GM23248 (cell line): ENCODE measurements around the gene TOP3B. TPM values are rescaled to one million over a fixed set of nuclear protein-coding genes. Genes with fewer than 3 reads are reported as not detected.

Experiments
- DNase-seq: peaks from one replicate; pipeline ENCODE4 v3.0.0-alpha.2; 2015
- H2AFZ ChIP-seq: fragments of 200-600 bp; sonication (generic); 2 replicates; pipeline ENCODE4 v1.6.1; 2016; ENCODE audit warnings: antibody characterized with exemption
- H3F3A ChIP-seq: fragments of 200-600 bp; sonication (generic); 2 replicates; pipeline ENCODE4 v1.6.1; 2016; ENCODE audit warnings: mild to moderate bottlenecking, antibody characterized with exemption, mixed run types; ENCODE audit not compliant: insufficient read depth
- H3K27ac ChIP-seq: fragments of 200-600 bp; sonication (generic); 2 replicates; pipeline ENCODE4 v1.5.1; 2016; ENCODE audit warnings: mild to moderate bottlenecking
- H3K27me3 ChIP-seq: fragments of 200-600 bp; sonication (generic); replicated peaks from 2 replicates; pipeline ENCODE4 v1.6.1; 2016; ENCODE audit warnings: mild to moderate bottlenecking; ENCODE audit not compliant: insufficient read depth
- H3K36me3 ChIP-seq: fragments of 200-600 bp; sonication (generic); 2 replicates; pipeline ENCODE4 v1.6.1; 2016; ENCODE audit warnings: low read depth, mild to moderate bottlenecking
- H3K4me1 ChIP-seq: fragments of 200-600 bp; sonication (generic); 2 replicates; pipeline ENCODE4 v1.6.1; 2016; ENCODE audit warnings: mild to moderate bottlenecking; ENCODE audit not compliant: insufficient read depth
- H3K4me2 ChIP-seq: fragments of 200-600 bp; sonication (generic); one replicate; pipeline ENCODE4 v1.6.1; 2016; ENCODE audit warnings: mild to moderate bottlenecking; ENCODE audit not compliant: unreplicated experiment
- H3K4me3 ChIP-seq: fragments of 200-600 bp; sonication (generic); 2 replicates; pipeline ENCODE4 v1.5.1; 2016; ENCODE audit warnings: mild to moderate bottlenecking
- H3K79me2 ChIP-seq: fragments of 200-600 bp; sonication (generic); 2 replicates; pipeline ENCODE4 v1.6.1; 2016; ENCODE audit warnings: mild to moderate bottlenecking; ENCODE audit not compliant: insufficient read depth
- H3K9ac ChIP-seq: fragments of 200-600 bp; sonication (generic); 2 replicates; pipeline ENCODE4 v1.6.1; 2016; ENCODE audit warnings: mild to moderate bottlenecking
- H3K9me2 ChIP-seq: fragments of 200-600 bp; sonication (generic); 2 replicates; pipeline ENCODE4 v1.6.1; 2016; ENCODE audit warnings: mixed run types, mild to moderate bottlenecking, moderate library complexity; ENCODE audit not compliant: insufficient read depth
- H3K9me3 ChIP-seq: fragments of 200-600 bp; sonication (generic); one replicate; pipeline ENCODE4 v1.6.1; 2017; ENCODE audit warnings: low read depth
- H4K20me1 ChIP-seq: fragments of 200-600 bp; sonication (generic); 2 replicates; pipeline ENCODE4 v1.6.0; 2016; ENCODE audit not compliant: insufficient read depth
- EZH2 ChIP-seq: fragments of 200-600 bp; sonication (generic); IDR thresholded peaks from 2 replicates; pipeline ENCODE4 v1.6.1; 2018; ENCODE audit warnings: antibody characterized with exemption, mild to moderate bottlenecking; ENCODE audit not compliant: insufficient read depth, poor library complexity, severe bottlenecking
- EZH2phosphoT487 ChIP-seq: fragments of 200-600 bp; sonication (generic); IDR thresholded peaks from 2 replicates; pipeline ENCODE4 v1.6.1; 2018; ENCODE audit warnings: antibody characterized with exemption, moderate library complexity, mild to moderate bottlenecking, low read depth; ENCODE audit not compliant: insufficient read depth
- WGBS, 2 experiments: methylation state at CpG; one replicate each; pipeline ENCODE4 v1.1.6; 2015 to 2017; ENCODE audit warnings: low lambda C conversion rate in 2 of 2, low coverage in 1 of 2; ENCODE audit errors: missing lambda C conversion rate in 2 of 2; 5-methylcytosine and 5-hydroxymethylcytosine counted together
- in situ Hi-C: fragments of 300-500 bp; cut with MboI; formaldehyde crosslinking; loops from 2 replicates; pipeline ENCODE4 v1.15.0; 2020
- polyA plus RNA-seq: library from polyadenylated mRNA; unstranded; fragments of >200 nt; fragmentation: Nextera tagmentation; extraction: Ambion mirVana; gene quantifications from 2 replicates; pipeline ENCODE4 v1.2.1, GENCODE V29; 2016
- total RNA-seq: library from RNA; depleted of rRNA; stranded (reverse); fragments of >200 nt; shearing (Covaris generic); gene quantifications from 2 replicates; pipeline ENCODE4 v1.2.3, GENCODE V29; 2014

Gene TOP3B
- total and polyA plus RNA-seq, 2 experiments from 2014 or later: 11.6 to 16.0 TPM

DNA sequence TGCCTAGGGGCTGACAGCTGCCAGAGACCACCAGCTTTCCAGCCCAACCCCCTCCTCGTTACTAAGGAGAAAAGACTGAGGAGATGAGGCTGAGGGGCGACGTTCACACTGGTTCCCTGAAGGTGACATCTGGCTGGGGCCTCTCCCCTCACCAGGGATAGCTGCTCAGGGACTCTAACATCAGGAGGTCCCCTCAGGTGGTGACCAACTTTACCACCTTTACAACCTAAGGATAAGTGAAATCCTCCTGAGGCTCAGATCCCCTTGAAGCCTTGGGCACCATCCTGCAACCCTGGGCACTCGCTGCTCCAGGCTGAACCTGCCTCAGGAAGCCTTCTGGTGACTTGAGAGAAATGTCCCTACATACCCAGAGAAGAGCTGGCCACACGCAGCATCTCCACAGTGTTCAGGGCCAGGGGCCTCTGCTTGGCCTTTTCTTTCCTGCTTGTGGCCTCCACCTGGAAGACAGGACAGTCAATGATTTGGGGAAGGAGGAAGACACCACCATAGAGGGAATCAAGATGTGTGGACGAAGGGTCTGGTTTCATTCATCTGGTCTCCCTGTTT is 17.6 kb downstream of the TOP3B start:
- Histone ChIP-seq H3K4me1 (no peaks in the 10 kb centered on the region), H3K9me3 (no peaks in the 10 kb centered on the region), H3K36me3 (peaks cover 6% of the 10 kb centered on the region; the same call in 1 of the 2 replicates), H4K20me1 (no peaks in the 10 kb centered on the region), H3K9me2 (no peaks in the 10 kb centered on the region), H3K4me2 (no peak overlapping the region), H2AFZ (no peak overlapping the region), H3K27me3 (no peaks in the 10 kb centered on the region), H3K9ac (no peak overlapping the region), H3K79me2 (no peaks in the 10 kb centered on the region), H3F3A (no peaks in the 10 kb centered on the region), H3K27ac (no peak overlapping the region), H3K4me3 (no peak overlapping the region)
- 95 to 97% methylated on average over 6 of the region's 6 CpGs for WGBS, 2 experiments
- in situ Hi-C loops: no loop called here
- no peak for TF ChIP-seq EZH2
- no peak for TF ChIP-seq EZH2phosphoT487
- DNase-seq: no peak

DNA sequence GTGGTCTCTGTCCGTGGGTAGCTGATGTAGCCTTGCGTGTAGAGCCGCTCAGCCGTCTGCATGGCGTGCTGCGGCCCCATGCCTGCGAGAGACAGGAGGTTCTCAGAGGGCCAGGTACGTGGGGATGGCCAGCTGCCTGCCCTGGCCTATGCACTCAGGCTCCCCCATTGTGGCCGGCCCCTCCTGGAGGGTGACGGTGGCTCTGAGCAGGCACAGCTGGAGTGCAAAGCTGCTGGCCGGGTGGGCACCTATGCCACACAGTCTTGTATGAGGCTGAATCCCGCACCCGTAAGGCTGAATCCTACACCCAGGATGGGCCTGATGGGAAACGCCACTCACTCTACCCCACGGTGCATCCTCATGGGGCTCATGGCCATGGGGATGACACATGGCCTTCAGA is 18.4 kb downstream of the TOP3B start:
- in situ Hi-C loops: no loop called here
- Histone ChIP-seq H3K79me2 (no peaks in the 10 kb centered on the region), H3K9ac (no peak overlapping the region), H3K36me3 (peaks cover 6% of the 10 kb centered on the region; the same call in 1 of the 2 replicates), H3K4me1 (no peaks in the 10 kb centered on the region), H3F3A (no peaks in the 10 kb centered on the region), H3K27ac (no peak overlapping the region), H3K27me3 (no peaks in the 10 kb centered on the region), H3K9me3 (no peaks in the 10 kb centered on the region), H3K4me2 (no peak overlapping the region), H3K9me2 (no peaks in the 10 kb centered on the region), H3K4me3 (no peak overlapping the region), H4K20me1 (no peaks in the 10 kb centered on the region), H2AFZ (no peak overlapping the region)
- WGBS, 2 experiments: 95 to 96% methylated on average over 13 to 15 of the region's 15 CpGs
- TF ChIP-seq EZH2phosphoT487: no peak
- TF ChIP-seq EZH2: no peak
- no peak for DNase-seq

- no peak overlapping the region for H2AFZ ChIP-seq
- in situ Hi-C loops: no loop called here
- no peak overlapping the region for H3K27ac ChIP-seq
- no peaks in the 10 kb centered on the region for H3K79me2 ChIP-seq
- no peak overlapping the region for H3K4me2 ChIP-seq
- no peaks in the 10 kb centered on the region for H3F3A ChIP-seq
- peaks cover 6% of the 10 kb centered on the region; the same call in 1 of the 2 replicates for H3K36me3 ChIP-seq
- TF ChIP-seq EZH2 (no peak), EZH2phosphoT487 (no peak)
- WGBS, 2 experiments: 94% methylated on average over 19 of the region's 19 CpGs
- no peaks in the 10 kb centered on the region for H3K4me1 ChIP-seq
- no peaks in the 10 kb centered on the region for H3K9me3 ChIP-seq
- H3K9ac ChIP-seq: no peak overlapping the region
- no peaks in the 10 kb centered on the region for H4K20me1 ChIP-seq
- no peak for DNase-seq
- H3K4me3 ChIP-seq: no peak overlapping the region
- no peaks in the 10 kb centered on the region for H3K27me3 ChIP-seq
- no peaks in the 10 kb centered on the region for H3K9me2 ChIP-seq
Observed at GRCh38 chr22:21963790-21964211, 18.8 kb downstream of the TOP3B start.

GRCh38 chr22:21963286-21963685 is 19.3 kb downstream of the TOP3B start:
- H3K27ac ChIP-seq: no peak overlapping the region
- H4K20me1 ChIP-seq: no peaks in the 10 kb centered on the region
- H3K4me3 ChIP-seq: no peak overlapping the region
- DNase-seq: no peak
- H3K4me2 ChIP-seq: no peak overlapping the region
- no peak overlapping the region for H2AFZ ChIP-seq
- no peaks in the 10 kb centered on the region for H3K27me3 ChIP-seq
- H3F3A ChIP-seq: no peaks in the 10 kb centered on the region
- H3K9me3 ChIP-seq: no peaks in the 10 kb centered on the region
- no peak overlapping the region for H3K9ac ChIP-seq
- no peaks in the 10 kb centered on the region for H3K9me2 ChIP-seq
- in situ Hi-C loops: no loop called here
- WGBS, 2 experiments: 98 to 99% methylated on average over 6 to 7 of the region's 7 CpGs
- TF ChIP-seq EZH2phosphoT487: no peak
- no peak for TF ChIP-seq EZH2
- H3K79me2 ChIP-seq: no peaks in the 10 kb centered on the region
- H3K4me1 ChIP-seq: no peaks in the 10 kb centered on the region
- H3K36me3 ChIP-seq: peaks cover 1% of the 10 kb centered on the region; the same call in 1 of the 2 replicates

- WGBS, 2 experiments: 95 to 98% methylated on average over 11 of the region's 11 CpGs
- no peak overlapping the region for H3K27ac ChIP-seq
- H3K4me2 ChIP-seq: no peak overlapping the region
- H3F3A ChIP-seq: no peaks in the 10 kb centered on the region
- H3K27me3 ChIP-seq: no peaks in the 10 kb centered on the region
- no peaks in the 10 kb centered on the region for H3K79me2 ChIP-seq
- in situ Hi-C loops: no loop called here
- no peak for TF ChIP-seq EZH2
- TF ChIP-seq EZH2phosphoT487: no peak
- no peaks in the 10 kb centered on the region for H3K9me3 ChIP-seq
- no peak overlapping the region for H3K4me3 ChIP-seq
- H2AFZ ChIP-seq: no peak overlapping the region
- DNase-seq: no peak
- H4K20me1 ChIP-seq: no peaks in the 10 kb centered on the region
- no peaks in the 10 kb centered on the region for H3K9me2 ChIP-seq
- H3K9ac ChIP-seq: no peak overlapping the region
- no peaks in the 10 kb centered on the region for H3K4me1 ChIP-seq
- no peaks in the 10 kb centered on the region; the same call in 1 of the 2 replicates for H3K36me3 ChIP-seq
Observed at GRCh38 chr22:21962655-21962949, 20.0 kb downstream of the TOP3B start.
